Neural cell (in vitro differentiated cells): ENCODE results near the gene ZIK1.

Experiments
- EZH2 ChIP-seq: fragments of 200-600, 300-800 bp; shearing (Covaris generic), sonication (generic); IDR thresholded peaks from 2 replicates; pipeline ENCODE4 v1.6.1; 2014; ENCODE audit warnings: antibody characterized with exemption, low read length, borderline replicate concordance, mild to moderate bottlenecking; ENCODE audit not compliant: insufficient read depth, poor library complexity, severe bottlenecking
- MXI1 ChIP-seq: fragments of 450-650 bp; conservative IDR thresholded peaks from 2 replicates; pipeline ENCODE4 v1.6.1; 2014; ENCODE audit warnings: antibody characterized with exemption, mild to moderate bottlenecking; ENCODE audit not compliant: poor library complexity, severe bottlenecking
- POLR2AphosphoS5 ChIP-seq: IDR thresholded peaks from 2 replicates; pipeline ENCODE4 v1.6.1; 2012
- TF ChIP-seq, protein P1 (sequence below): fragments of 450-650 bp; IDR thresholded peaks from 2 replicates; pipeline ENCODE4 v1.5.1; 2014; ENCODE audit warnings: antibody characterized with exemption, mild to moderate bottlenecking, moderate library complexity; ENCODE audit not compliant: poor library complexity, severe bottlenecking

DNA sequence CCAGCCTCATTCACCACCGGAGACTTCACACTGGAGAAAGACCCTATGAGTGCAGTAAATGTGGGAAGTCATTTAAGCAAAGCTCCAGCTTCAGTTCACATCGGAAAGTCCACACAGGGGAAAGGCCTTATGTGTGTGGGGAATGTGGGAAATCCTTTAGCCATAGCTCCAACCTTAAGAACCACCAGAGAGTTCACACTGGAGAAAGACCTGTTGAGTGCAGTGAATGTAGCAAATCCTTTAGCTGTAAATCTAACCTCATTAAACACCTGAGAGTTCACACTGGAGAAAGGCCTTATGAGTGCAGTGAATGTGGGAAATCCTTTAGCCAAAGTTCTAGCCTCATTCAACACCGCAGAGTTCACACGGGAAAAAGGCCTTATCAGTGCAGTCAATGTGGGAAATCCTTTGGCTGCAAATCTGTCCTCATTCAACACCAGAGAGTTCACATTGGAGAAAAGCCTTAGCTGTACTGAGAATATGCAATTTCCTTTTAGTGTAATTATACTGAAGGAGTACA lies 57.8 kb downstream of the ZIK1 start:
- no peak for TF ChIP-seq EZH2
- no peak for TF ChIP-seq MXI1
- TF ChIP-seq, protein P1, sequence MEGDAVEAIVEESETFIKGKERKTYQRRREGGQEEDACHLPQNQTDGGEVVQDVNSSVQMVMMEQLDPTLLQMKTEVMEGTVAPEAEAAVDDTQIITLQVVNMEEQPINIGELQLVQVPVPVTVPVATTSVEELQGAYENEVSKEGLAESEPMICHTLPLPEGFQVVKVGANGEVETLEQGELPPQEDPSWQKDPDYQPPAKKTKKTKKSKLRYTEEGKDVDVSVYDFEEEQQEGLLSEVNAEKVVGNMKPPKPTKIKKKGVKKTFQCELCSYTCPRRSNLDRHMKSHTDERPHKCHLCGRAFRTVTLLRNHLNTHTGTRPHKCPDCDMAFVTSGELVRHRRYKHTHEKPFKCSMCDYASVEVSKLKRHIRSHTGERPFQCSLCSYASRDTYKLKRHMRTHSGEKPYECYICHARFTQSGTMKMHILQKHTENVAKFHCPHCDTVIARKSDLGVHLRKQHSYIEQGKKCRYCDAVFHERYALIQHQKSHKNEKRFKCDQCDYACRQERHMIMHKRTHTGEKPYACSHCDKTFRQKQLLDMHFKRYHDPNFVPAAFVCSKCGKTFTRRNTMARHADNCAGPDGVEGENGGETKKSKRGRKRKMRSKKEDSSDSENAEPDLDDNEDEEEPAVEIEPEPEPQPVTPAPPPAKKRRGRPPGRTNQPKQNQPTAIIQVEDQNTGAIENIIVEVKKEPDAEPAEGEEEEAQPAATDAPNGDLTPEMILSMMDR, result no peak
- TF ChIP-seq POLR2AphosphoS5, result no peak
